Caco-2 (cell line): ENCODE results near the gene ASIC1. TPM values are rescaled to one million over a fixed set of nuclear protein-coding genes. Genes with fewer than 3 reads are reported as not detected.
A peak's percentile ranks its signal among the peaks of the same experiment; 100 is the strongest.

Experiments used
- BruUV-seq: library from RNA; stranded (reverse); fragments of 400-500 nt; replicated peaks from 2 replicates; lab custom pipeline; 2021; lab: Mats Ljungman, UMichigan
- CTCF ChIA-PET: fragments of 300-600 bp; sonication (Branson Sonifier 250); formaldehyde crosslinking; loops from one replicate; lab custom pipeline; 2022; ENCODE audit warnings: antibody characterized with exemption; lab: Charles Lee
- POLR2A ChIA-PET: fragments of 300-600 bp; sonication (Branson Sonifier 250); formaldehyde crosslinking; loops from one replicate; lab custom pipeline; 2022; ENCODE audit warnings: antibody characterized with exemption; lab: Charles Lee
- DNase-seq, 2 experiments: peaks; one replicate each; pipeline versions ENCODE4 v3.0.0 to v3.0.0-alpha.2; 2020 to 2022
- H3K27me3 ChIP-seq: replicated peaks from 2 replicates; pipeline ENCODE4 v1.6.0; 2011; ENCODE audit warnings: low read length; ENCODE audit not compliant: control insufficient read depth, insufficient read depth
- H3K36me3 ChIP-seq: 2 replicates; pipeline ENCODE4 v1.5.1; 2011; ENCODE audit warnings: low read length; ENCODE audit not compliant: control insufficient read depth, insufficient read depth
- H3K4me1 ChIP-seq: fragments of 250-450 bp; sonication (Bioruptor Pico); 2 replicates; pipeline ENCODE4 v1.5.1; 2020; ENCODE audit warnings: mild to moderate bottlenecking
- H3K4me3 ChIP-seq: 2 replicates; pipeline ENCODE4 v1.5.1; 2011; ENCODE audit warnings: low read depth, mild to moderate bottlenecking, control low read depth, low read length
- H3K9me3 ChIP-seq: fragments of 250-450 bp; sonication (Bioruptor Pico); 2 replicates; pipeline ENCODE4 v1.5.1; 2020; ENCODE audit warnings: mild to moderate bottlenecking, moderate library complexity
- H3K27ac Mint-ChIP-seq: one replicate; pipeline ENCODE4 v1.8.0; 2022; ENCODE audit warnings: mixed read lengths; ENCODE audit not compliant: unreplicated experiment
- H3K27me3 Mint-ChIP-seq: one replicate; pipeline ENCODE4 v1.8.0; 2022; ENCODE audit warnings: mixed read lengths; ENCODE audit not compliant: insufficient read depth, unreplicated experiment
- H3K36me3 Mint-ChIP-seq: one replicate; pipeline ENCODE4 v1.8.0; 2022; ENCODE audit warnings: mild to moderate bottlenecking, mixed read lengths; ENCODE audit not compliant: insufficient read depth, unreplicated experiment
- H3K4me1 Mint-ChIP-seq: one replicate; pipeline ENCODE4 v1.8.0; 2022; ENCODE audit warnings: low read depth, mixed read lengths; ENCODE audit not compliant: unreplicated experiment
- H3K4me3 Mint-ChIP-seq: one replicate; pipeline ENCODE4 v1.8.0; 2022; ENCODE audit warnings: mild to moderate bottlenecking, moderate library complexity, mixed read lengths; ENCODE audit not compliant: unreplicated experiment
- H3K9me3 Mint-ChIP-seq: one replicate; pipeline ENCODE4 v1.8.0; 2022; ENCODE audit warnings: mixed read lengths; ENCODE audit not compliant: unreplicated experiment
- intact Hi-C: fragments of 100-400 bp; cut with micrococcal nuclease; formaldehyde crosslinking; loops from one replicate; pipeline ENCODE4 v1.10.0; 2022; ENCODE audit not compliant: unreplicated experiment
- total RNA-seq: library from RNA; stranded (reverse); gene quantifications from 2 replicates; pipeline ENCODE4 v1.2.3, GENCODE V29; 2022
- TF ChIP-seq, protein P1 (sequence below), 2 experiments: fragments of 200-600 bp in 1 of 2; IDR thresholded peaks; 1 replicate in 1 of 2; 2 replicates in 1 of 2; pipeline versions ENCODE4 v1.5.1 to v1.8.0; 2011 to 2022; ENCODE audit warnings: antibody characterized with exemption in 1 of 2, control low read depth in 1 of 2, inconsistent platforms in 1 of 2, low read depth in 1 of 2, low read length in 1 of 2, mild to moderate bottlenecking in 1 of 2, moderate library complexity in 1 of 2; ENCODE audit not compliant: insufficient read depth in 1 of 2, severe bottlenecking in 1 of 2, unreplicated experiment in 1 of 2

The ASIC1 gene
- total RNA-seq, 1 experiment from 2014 or later: 17.8 TPM

DNA sequence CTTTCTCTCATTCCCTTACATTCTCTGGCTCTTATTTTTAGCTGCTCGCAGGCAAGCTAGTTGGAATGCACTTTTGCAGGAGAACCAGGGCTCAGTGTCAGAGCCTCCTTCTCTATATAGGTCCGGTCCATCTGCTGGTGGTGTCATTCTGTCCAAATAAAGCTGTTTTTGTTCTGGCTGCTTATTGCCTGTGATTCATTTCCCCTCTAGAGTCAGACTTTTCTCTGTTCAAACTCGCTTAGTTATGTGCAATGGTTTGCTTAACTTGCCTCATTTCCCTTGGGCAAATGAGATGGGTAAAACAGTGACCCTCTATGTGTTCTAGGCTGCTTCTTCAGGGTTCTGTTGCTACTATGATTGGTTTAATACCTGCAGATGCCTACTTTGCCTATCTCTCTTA lies 30.6 kb downstream of the ASIC1 start:
- TF ChIP-seq, protein P1, sequence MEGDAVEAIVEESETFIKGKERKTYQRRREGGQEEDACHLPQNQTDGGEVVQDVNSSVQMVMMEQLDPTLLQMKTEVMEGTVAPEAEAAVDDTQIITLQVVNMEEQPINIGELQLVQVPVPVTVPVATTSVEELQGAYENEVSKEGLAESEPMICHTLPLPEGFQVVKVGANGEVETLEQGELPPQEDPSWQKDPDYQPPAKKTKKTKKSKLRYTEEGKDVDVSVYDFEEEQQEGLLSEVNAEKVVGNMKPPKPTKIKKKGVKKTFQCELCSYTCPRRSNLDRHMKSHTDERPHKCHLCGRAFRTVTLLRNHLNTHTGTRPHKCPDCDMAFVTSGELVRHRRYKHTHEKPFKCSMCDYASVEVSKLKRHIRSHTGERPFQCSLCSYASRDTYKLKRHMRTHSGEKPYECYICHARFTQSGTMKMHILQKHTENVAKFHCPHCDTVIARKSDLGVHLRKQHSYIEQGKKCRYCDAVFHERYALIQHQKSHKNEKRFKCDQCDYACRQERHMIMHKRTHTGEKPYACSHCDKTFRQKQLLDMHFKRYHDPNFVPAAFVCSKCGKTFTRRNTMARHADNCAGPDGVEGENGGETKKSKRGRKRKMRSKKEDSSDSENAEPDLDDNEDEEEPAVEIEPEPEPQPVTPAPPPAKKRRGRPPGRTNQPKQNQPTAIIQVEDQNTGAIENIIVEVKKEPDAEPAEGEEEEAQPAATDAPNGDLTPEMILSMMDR (IDR thresholded peaks at IDR 0.05; ENCODE audit: insufficient read depth in 1 of 2, low read depth in 1 of 2, low read length in 1 of 2, severe bottlenecking in 1 of 2, unreplicated experiment in 1 of 2): no peak
- ChIA-PET POLR2A (interaction anchor here (1.3 kb wide), 1 partner anchor 22 kb away, joined by 3 read pairs; no protein-coding TSS in a partner anchor), CTCF (interaction anchor here (0.6 to 2.1 kb wide), 5 partner anchors 13 to 59 kb away, joined by 3 to 13 read pairs (median 3); partner anchors contain the start of gene COX14)
- no peak overlapping the region for H3K4me3 ChIP-seq
- BruUV-seq: no TSS peak
- no peak overlapping the region for H3K27ac Mint-ChIP-seq
- H3K4me1 Mint-ChIP-seq: peaks cover 20% of the 10 kb centered on the region
- H3K9me3 Mint-ChIP-seq: no peaks in the 10 kb centered on the region
- no peak for DNase-seq
- H3K27me3 ChIP-seq: no peaks in the 10 kb centered on the region
- no peaks in the 10 kb centered on the region for H3K9me3 ChIP-seq
- peaks cover 17% of the 10 kb centered on the region for H3K36me3 ChIP-seq
- no peak overlapping the region for H3K4me3 Mint-ChIP-seq
- no peaks in the 10 kb centered on the region for H3K27me3 Mint-ChIP-seq
- intact Hi-C loops: loop anchor here (1.0 kb wide), 1 partner anchor 87 kb away; no protein-coding TSS in a partner anchor
- peaks cover 73% of the 10 kb centered on the region for H3K36me3 Mint-ChIP-seq
- peaks cover 20% of the 10 kb centered on the region for H3K4me1 ChIP-seq

DNA sequence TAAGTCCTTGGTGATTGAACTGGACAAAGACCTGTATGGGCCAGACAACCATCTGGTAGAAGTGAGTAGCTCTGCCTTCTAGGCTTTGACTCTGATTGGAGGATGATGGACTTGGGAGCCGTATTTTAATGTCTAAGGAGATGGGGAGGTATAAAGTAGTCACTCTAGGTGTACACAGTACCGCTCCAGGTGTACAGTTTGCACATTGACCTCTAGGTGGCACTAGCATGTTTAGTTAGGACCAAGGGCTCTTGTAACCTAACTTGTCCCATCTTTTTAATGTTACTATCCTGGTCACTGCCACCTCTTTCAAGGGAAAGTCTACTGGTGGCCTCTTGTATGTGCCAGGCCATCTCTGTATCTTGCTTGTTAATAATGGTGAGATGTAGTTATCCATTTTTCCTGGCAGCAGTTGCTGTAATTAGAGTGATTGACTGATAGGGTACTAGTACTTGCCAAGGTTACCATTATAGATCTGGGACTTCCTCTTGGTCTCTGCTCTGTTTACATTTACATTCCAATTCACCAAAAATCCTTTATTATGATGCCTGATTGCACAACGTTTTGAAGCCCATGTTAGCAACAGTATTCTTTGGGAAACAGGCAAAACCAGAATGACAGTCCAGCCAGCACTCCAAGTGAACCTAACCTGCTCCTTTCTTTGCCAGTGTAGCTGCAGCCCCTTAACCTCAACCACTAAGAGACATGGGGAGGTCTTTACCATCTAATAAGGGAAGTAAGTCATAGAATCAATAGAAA lies 31.4 kb downstream of the ASIC1 start:
- Histone ChIP-seq H3K27me3 (no peaks in the 10 kb centered on the region), H3K4me3 (no peak overlapping the region), H3K4me1 (peaks cover 13% of the 10 kb centered on the region), H3K9me3 (no peaks in the 10 kb centered on the region), H3K36me3 (peaks cover 18% of the 10 kb centered on the region)
- H3K9me3 Mint-ChIP-seq: no peaks in the 10 kb centered on the region
- intact Hi-C loops: loop anchor here (1.0 kb wide), 1 partner anchor 87 kb away; no protein-coding TSS in a partner anchor
- H3K27ac Mint-ChIP-seq: no peak overlapping the region
- peaks cover 12% of the 10 kb centered on the region for H3K4me1 Mint-ChIP-seq
- no peaks in the 10 kb centered on the region for H3K27me3 Mint-ChIP-seq
- POLR2A ChIA-PET: interaction anchor here (1.0 to 1.3 kb wide), 2 partner anchors 21 to 23 kb away, joined by 3 read pairs; partner anchors contain the start of gene COX14
- DNase-seq: peak; percentile 77 to 82
- H3K4me3 Mint-ChIP-seq: no peak overlapping the region
- TF ChIP-seq, protein P1 (IDR thresholded peaks at IDR 0.05; ENCODE audit: insufficient read depth in 1 of 2, low read depth in 1 of 2, low read length in 1 of 2, severe bottlenecking in 1 of 2, unreplicated experiment in 1 of 2): peak; percentile 81 to 87
- no TSS peak for BruUV-seq
- peaks cover 80% of the 10 kb centered on the region for H3K36me3 Mint-ChIP-seq
- CTCF ChIA-PET: interaction anchor here (0.7 to 2.1 kb wide), 5 partner anchors 13 to 23 kb away, joined by 3 to 13 read pairs (median 3); partner anchors contain the start of gene COX14

DNA sequence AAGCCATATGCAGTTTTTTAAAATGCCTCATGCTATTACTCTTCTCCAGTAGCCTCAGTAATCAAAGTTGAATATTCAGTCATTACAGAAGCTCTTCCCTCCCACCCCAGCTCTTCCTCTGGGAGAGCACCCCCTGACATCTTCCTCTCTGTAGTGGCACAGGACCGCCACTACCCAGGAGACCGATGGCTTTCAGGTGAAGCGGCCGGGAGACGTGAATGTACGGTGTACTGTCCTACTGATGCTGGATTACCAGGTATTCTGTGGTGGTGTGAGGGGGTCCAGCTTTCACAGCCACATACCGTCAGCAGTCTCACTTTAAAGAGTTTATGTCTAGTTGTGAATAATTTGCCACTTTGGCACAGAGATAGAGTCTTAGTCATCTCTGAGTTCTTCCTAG lies 32.3 kb downstream of the ASIC1 start:
- Histone ChIP-seq H3K27me3 (no peaks in the 10 kb centered on the region), H3K9me3 (no peaks in the 10 kb centered on the region), H3K4me3 (no peak overlapping the region), H3K4me1 (peaks cover 4% of the 10 kb centered on the region; the same call in 1 of the 2 replicates), H3K36me3 (peaks cover 20% of the 10 kb centered on the region)
- TF ChIP-seq, protein P1 (IDR thresholded peaks at IDR 0.05; ENCODE audit: insufficient read depth in 1 of 2, low read depth in 1 of 2, low read length in 1 of 2, severe bottlenecking in 1 of 2, unreplicated experiment in 1 of 2): no peak
- Mint-ChIP-seq H3K36me3 (peaks cover 89% of the 10 kb centered on the region), H3K27ac (no peak overlapping the region), H3K9me3 (no peaks in the 10 kb centered on the region), H3K4me1 (peaks cover 11% of the 10 kb centered on the region), H3K27me3 (no peaks in the 10 kb centered on the region), H3K4me3 (no peak overlapping the region)
- BruUV-seq: no TSS peak
- ChIA-PET POLR2A (interaction anchor here (1.0 kb wide), 1 partner anchor 22 kb away, joined by 3 read pairs; the partner anchor contains the start of gene COX14), CTCF (interaction anchor here (0.6 to 1.5 kb wide), 3 partner anchors 13 to 1149 kb away, joined by 3 to 5 read pairs (median 3); partner anchors contain the start of genes COX14 and DAZAP2)
- intact Hi-C loops: no loop called here
- no peak for DNase-seq
